ENCODE data around the gene MYLIP.

The MYLIP gene

GRCh38 chr6:16108921-16109658 lies 19.8 kb upstream of the MYLIP start:
- no peak for DNase-seq

- DNase-seq: no peak
Observed at GRCh38 chr6:16109659-16110305, 19.1 kb upstream of the MYLIP start.

- no peak for DNase-seq
Observed at GRCh38 chr6:16118825-16119224, 10.1 kb upstream of the MYLIP start.

GRCh38 chr6:16121339-16121738 lies 7.5 kb upstream of the MYLIP start:
- DNase-seq: no peak

GRCh38 chr6:16122197-16122596 lies 6.7 kb upstream of the MYLIP start:
- no peak for DNase-seq

GRCh38 chr6:16124198-16125180 lies 4.4 kb upstream of the MYLIP start:
- DNase-seq: no peak

GRCh38 chr6:16126056-16126455 lies 2.8 kb upstream of the MYLIP start:
- no peak for DNase-seq

- DNase-seq: no peak
Observed at GRCh38 chr6:16126861-16127260, 2.0 kb upstream of the MYLIP start.

GRCh38 chr6:16127471-16127870 lies 1.4 kb upstream of the MYLIP start:
- DNase-seq: no peak

- DNase-seq: no peak
Observed at GRCh38 chr6:16129623-16130401, 926 bp downstream of the MYLIP start.

GRCh38 chr6:16130437-16130891 lies 1.6 kb downstream of the MYLIP start:
- DNase-seq: no peak

GRCh38 chr6:16130932-16131387 lies 2.1 kb downstream of the MYLIP start:
- peak; percentile 77 for DNase-seq

- DNase-seq: no peak
Observed at GRCh38 chr6:16132909-16133308, 4.0 kb downstream of the MYLIP start.

GRCh38 chr6:16134430-16134829 lies 5.5 kb downstream of the MYLIP start:
- no peak for DNase-seq

GRCh38 chr6:16135066-16135465 lies 6.2 kb downstream of the MYLIP start:
- peak; percentile 47 for DNase-seq

- no peak for DNase-seq
Observed at GRCh38 chr6:16136091-16136490, 7.2 kb downstream of the MYLIP start.

- peak; percentile 89 for DNase-seq
Observed at GRCh38 chr6:16136621-16137450, 8.0 kb downstream of the MYLIP start.

GRCh38 chr6:16137451-16137801 lies 8.5 kb downstream of the MYLIP start:
- no peak for DNase-seq

GRCh38 chr6:16139556-16139955 lies 10.7 kb downstream of the MYLIP start:
- peak; percentile 74 for DNase-seq

GRCh38 chr6:16140607-16141006 lies 11.7 kb downstream of the MYLIP start:
- DNase-seq: no peak

- DNase-seq: no peak
Observed at GRCh38 chr6:16141514-16141913, 12.6 kb downstream of the MYLIP start.

- DNase-seq: no peak
Observed at GRCh38 chr6:16145038-16145437, 16.2 kb downstream of the MYLIP start.

Measured in fibroblast of skin of right biceps (primary cell).